Measurements from ENCODE around the gene RTP3. TPM values are rescaled to one million over a fixed set of nuclear protein-coding genes. Genes with fewer than 3 reads are reported as not detected.

The RTP3 gene
- total RNA-seq, 1 experiment from 2014 or later, result not detected

DNA sequence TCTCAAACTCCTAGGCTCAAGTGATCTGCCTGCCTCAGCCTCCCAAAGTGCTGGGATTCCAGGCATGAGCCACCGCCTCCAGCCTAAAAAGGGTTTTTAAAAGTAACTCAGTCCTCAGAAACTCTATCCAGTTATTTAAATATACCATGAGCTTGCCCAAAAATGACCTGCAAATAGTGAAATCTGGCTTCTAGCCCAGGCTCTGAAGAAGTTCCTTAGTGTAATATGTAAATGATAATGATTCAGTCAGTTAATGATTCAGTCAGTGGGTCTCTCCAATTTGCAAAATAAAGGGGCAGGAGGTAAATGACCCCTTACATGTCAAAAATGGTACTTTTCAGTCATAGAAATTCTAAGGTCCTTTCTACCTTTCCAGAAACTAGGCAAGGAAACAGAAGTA, 39.5 kb downstream of the RTP3 start:
- no peak for DNase-seq (ENCODE audit: low read depth, low spot score)
- Histone ChIP-seq H3K4me1 (ENCODE audit: control insufficient read depth in 1 of 2, insufficient read depth in 2 of 2, low read length in 2 of 2) (no peaks in the 10 kb centered on the region), H3K9me3 (ENCODE audit: control insufficient read depth in 1 of 2, insufficient read depth in 1 of 2, low read depth in 1 of 2, low read length in 2 of 2) (no peaks in the 10 kb centered on the region), H3K4me3 (replicated peaks in 1 of 2; ENCODE audit: low read depth in 1 of 2, low read length in 2 of 2) (no peak overlapping the region), H2AFZ (ENCODE audit: low read depth, low read length, poor library complexity, severe bottlenecking) (no peak overlapping the region), H3K9ac (ENCODE audit: low read length) (no peak overlapping the region), H3K27ac (ENCODE audit: low read depth, low read length) (no peak overlapping the region), H3K9me2 (ENCODE audit: insufficient read depth) (no peaks in the 10 kb centered on the region), H3K27me3 (ENCODE audit: insufficient read depth, low read length) (no peaks in the 10 kb centered on the region), H3K79me2 (ENCODE audit: insufficient read depth, low read length) (no peaks in the 10 kb centered on the region), H3K36me3 (ENCODE audit: control insufficient read depth in 1 of 2, insufficient read depth in 2 of 2, low read length in 2 of 2) (no peaks in the 10 kb centered on the region), H3K4me2 (ENCODE audit: low read length) (no peak overlapping the region), H4K20me1 (ENCODE audit: insufficient read depth) (no peaks in the 10 kb centered on the region)
- ChIA-PET RAD21 (ENCODE audit: low non-redundant PET in 1 of 2, low total read pairs in 2 of 2, uncharacterized antibody in 2 of 2, unreplicated experiment in 2 of 2) (no interaction called here), POLR2A (no interaction called here), CTCF (no interaction called here)
- ATAC-seq, result no peak
- intact Hi-C loops (cut with micrococcal nuclease), result no loop called here
- TF ChIP-seq, protein P1, sequence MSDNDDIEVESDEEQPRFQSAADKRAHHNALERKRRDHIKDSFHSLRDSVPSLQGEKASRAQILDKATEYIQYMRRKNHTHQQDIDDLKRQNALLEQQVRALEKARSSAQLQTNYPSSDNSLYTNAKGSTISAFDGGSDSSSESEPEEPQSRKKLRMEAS (IDR thresholded peaks at IDR 0.05), result no peak
- TF ChIP-seq CEBPB (IDR thresholded peaks at IDR 0.05; ENCODE audit: low read depth), result no peak
- no peak for TF ChIP-seq ZFX (IDR thresholded peaks at IDR 0.05)
- TF ChIP-seq, protein P2, sequence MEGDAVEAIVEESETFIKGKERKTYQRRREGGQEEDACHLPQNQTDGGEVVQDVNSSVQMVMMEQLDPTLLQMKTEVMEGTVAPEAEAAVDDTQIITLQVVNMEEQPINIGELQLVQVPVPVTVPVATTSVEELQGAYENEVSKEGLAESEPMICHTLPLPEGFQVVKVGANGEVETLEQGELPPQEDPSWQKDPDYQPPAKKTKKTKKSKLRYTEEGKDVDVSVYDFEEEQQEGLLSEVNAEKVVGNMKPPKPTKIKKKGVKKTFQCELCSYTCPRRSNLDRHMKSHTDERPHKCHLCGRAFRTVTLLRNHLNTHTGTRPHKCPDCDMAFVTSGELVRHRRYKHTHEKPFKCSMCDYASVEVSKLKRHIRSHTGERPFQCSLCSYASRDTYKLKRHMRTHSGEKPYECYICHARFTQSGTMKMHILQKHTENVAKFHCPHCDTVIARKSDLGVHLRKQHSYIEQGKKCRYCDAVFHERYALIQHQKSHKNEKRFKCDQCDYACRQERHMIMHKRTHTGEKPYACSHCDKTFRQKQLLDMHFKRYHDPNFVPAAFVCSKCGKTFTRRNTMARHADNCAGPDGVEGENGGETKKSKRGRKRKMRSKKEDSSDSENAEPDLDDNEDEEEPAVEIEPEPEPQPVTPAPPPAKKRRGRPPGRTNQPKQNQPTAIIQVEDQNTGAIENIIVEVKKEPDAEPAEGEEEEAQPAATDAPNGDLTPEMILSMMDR (IDR thresholded peaks at IDR 0.05 in 2 of 3, conservative IDR thresholded peaks at IDR 0.05 in 1 of 3; ENCODE audit: borderline replicate concordance in 1 of 3, insufficient read depth in 1 of 3, low read depth in 2 of 3, low read length in 2 of 3), result no peak
- no peak for TF ChIP-seq FOSL1 (IDR thresholded peaks at IDR 0.05; ENCODE audit: low read depth)
- no peak for TF ChIP-seq SP1 (IDR thresholded peaks at IDR 0.05; ENCODE audit: low read depth)
- TF ChIP-seq EGR1 (IDR thresholded peaks at IDR 0.05; ENCODE audit: low read depth), result no peak
- TF ChIP-seq, protein P3, sequence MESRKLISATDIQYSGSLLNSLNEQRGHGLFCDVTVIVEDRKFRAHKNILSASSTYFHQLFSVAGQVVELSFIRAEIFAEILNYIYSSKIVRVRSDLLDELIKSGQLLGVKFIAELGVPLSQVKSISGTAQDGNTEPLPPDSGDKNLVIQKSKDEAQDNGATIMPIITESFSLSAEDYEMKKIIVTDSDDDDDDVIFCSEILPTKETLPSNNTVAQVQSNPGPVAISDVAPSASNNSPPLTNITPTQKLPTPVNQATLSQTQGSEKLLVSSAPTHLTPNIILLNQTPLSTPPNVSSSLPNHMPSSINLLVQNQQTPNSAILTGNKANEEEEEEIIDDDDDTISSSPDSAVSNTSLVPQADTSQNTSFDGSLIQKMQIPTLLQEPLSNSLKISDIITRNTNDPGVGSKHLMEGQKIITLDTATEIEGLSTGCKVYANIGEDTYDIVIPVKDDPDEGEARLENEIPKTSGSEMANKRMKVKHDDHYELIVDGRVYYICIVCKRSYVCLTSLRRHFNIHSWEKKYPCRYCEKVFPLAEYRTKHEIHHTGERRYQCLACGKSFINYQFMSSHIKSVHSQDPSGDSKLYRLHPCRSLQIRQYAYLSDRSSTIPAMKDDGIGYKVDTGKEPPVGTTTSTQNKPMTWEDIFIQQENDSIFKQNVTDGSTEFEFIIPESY (IDR thresholded peaks at IDR 0.05; ENCODE audit: extremely low read depth, insufficient replicate concordance, low read length), result no peak
- no peak for TF ChIP-seq POLR2AphosphoS5 (IDR thresholded peaks at IDR 0.05; ENCODE audit: low read depth, low read length)
- TF ChIP-seq, protein P4, sequence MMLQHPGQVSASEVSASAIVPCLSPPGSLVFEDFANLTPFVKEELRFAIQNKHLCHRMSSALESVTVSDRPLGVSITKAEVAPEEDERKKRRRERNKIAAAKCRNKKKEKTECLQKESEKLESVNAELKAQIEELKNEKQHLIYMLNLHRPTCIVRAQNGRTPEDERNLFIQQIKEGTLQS (IDR thresholded peaks at IDR 0.05), result no peak
- TF ChIP-seq ZNF274 (IDR thresholded peaks at IDR 0.05; ENCODE audit: low read depth, low read length), result no peak
- no peak for TF ChIP-seq POLR2A (IDR thresholded peaks at IDR 0.05; ENCODE audit: borderline replicate concordance, extremely low read depth, insufficient read depth, insufficient read length)
- TF ChIP-seq EZH2 (IDR thresholded peaks at IDR 0.05), result no peak
- BruUV-seq (replicated peaks), result no TSS peak
